HG03060 (cell line): ENCODE results near the gene TGFB1.
"Not testable (repeated sequence)": the region's sequence is repeated elsewhere in the genome, so short reads cannot be mapped to it uniquely, and the experiment has no call there.

Experiments used
- ATAC-seq: cut with Tn5 transposase; IDR thresholded peaks from one replicate; pipeline ENCODE4 v1.9.1; 2021; ENCODE audit warnings: low read depth, moderate number of reproducible peaks; ENCODE audit not compliant: unreplicated experiment

The TGFB1 gene

GRCh38 chr19:41346916-41347315 is 6.8 kb downstream of the TGFB1 start:
- not testable (repeated sequence) for ATAC-seq

- no peak for ATAC-seq
Observed at GRCh38 chr19:41344162-41344561, 9.6 kb downstream of the TGFB1 start.

- no peak for ATAC-seq
Observed at GRCh38 chr19:41341669-41342490, 11.8 kb downstream of the TGFB1 start.

GRCh38 chr19:41339936-41340335 is 13.8 kb downstream of the TGFB1 start:
- ATAC-seq = no peak

GRCh38 chr19:41335467-41335866 is 18.3 kb downstream of the TGFB1 start:
- ATAC-seq = no peak

- no peak for ATAC-seq
Observed at GRCh38 chr19:41334793-41335192, 18.9 kb downstream of the TGFB1 start.

GRCh38 chr19:41332468-41332867 is 21.3 kb downstream of the TGFB1 start:
- ATAC-seq = no peak

GRCh38 chr19:41332000-41332399 is 21.7 kb downstream of the TGFB1 start:
- no peak for ATAC-seq

GRCh38 chr19:41330946-41331678 is 22.6 kb downstream of the TGFB1 start:
- ATAC-seq = no peak

- no peak for ATAC-seq
Observed at GRCh38 chr19:41330481-41330880, 23.2 kb downstream of the TGFB1 start.

GRCh38 chr19:41328842-41329225 is 24.9 kb downstream of the TGFB1 start:
- no peak for ATAC-seq

- no peak for ATAC-seq
Observed at GRCh38 chr19:41328157-41328841, 25.4 kb downstream of the TGFB1 start.

GRCh38 chr19:41327576-41328156 is 26.1 kb downstream of the TGFB1 start:
- ATAC-seq = no peak

- no peak for ATAC-seq
Observed at GRCh38 chr19:41327076-41327575, 26.6 kb downstream of the TGFB1 start.

- ATAC-seq = no peak
Observed at GRCh38 chr19:41325947-41326706, 27.6 kb downstream of the TGFB1 start.

- no peak for ATAC-seq
Observed at GRCh38 chr19:41325640-41325946, 28.1 kb downstream of the TGFB1 start.

GRCh38 chr19:41324921-41325639 is 28.6 kb downstream of the TGFB1 start:
- ATAC-seq = no peak

GRCh38 chr19:41324231-41324702 is 29.5 kb downstream of the TGFB1 start:
- no peak for ATAC-seq

GRCh38 chr19:41323430-41324125 is 30.1 kb downstream of the TGFB1 start:
- no peak for ATAC-seq
